Dedifferentiated amniotic fluid mesenchymal stem cell (primary cell): ENCODE measurements around the gene AGMO.
A peak's percentile ranks its signal among the peaks of the same experiment; 100 is the strongest.

ENCODE experiments used
- DNase-seq: peaks from one replicate; pipeline ENCODE4 v3.0.0-alpha.2; 2016; ENCODE audit errors: extremely low spot score

Gene AGMO

DNA sequence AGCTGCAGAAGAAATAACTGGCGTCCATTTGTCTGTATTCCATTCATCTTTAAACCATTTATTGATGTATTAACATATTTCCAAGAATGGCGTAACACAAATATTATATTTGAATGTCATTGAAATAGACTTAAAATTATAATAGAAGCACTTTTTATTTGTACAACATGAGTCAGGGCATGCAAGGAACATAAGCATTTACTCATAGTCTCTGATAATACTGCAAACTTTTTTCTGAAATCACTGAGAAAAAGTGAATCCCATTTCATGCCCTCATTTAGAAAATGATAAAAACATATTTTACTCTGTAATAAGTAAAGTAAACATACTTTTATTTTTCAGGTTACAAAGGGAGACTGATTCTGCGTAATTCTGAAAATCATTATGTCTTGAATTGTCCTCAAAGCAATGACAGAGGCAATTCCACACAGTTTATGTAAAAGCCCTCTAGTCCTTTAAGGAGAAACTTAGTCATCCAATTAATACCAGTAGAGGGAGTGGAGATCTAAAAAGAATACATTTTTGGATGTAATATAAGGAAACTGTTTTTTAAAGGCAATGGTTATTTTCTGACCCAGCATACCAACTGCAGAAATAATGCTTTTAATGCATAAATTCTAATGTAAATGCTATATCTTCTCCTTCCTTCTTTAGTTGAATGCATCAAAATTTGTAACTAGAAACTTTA is 58.1 kb downstream of the AGMO start:
- DNase-seq = peak; percentile 65

DNA sequence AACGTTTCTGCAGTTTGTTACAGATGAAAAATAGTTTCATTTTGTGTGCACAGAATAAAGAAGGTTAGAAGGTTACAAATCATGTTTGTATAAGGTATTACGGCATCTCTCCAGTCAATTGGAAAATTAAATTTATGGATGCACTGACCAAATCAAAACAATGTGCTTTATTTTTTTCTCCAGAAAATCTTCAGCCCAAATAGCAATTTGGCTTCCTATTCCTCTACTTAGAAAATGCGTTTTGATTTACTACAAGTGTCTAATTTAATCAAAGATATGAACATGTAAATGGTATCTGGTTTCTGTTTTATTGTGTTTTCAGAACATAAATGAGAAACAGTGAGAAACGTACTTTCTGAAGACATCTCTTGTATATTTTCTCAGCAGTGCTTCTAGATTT is 63.4 kb downstream of the AGMO start:
- DNase-seq = no peak

DNA sequence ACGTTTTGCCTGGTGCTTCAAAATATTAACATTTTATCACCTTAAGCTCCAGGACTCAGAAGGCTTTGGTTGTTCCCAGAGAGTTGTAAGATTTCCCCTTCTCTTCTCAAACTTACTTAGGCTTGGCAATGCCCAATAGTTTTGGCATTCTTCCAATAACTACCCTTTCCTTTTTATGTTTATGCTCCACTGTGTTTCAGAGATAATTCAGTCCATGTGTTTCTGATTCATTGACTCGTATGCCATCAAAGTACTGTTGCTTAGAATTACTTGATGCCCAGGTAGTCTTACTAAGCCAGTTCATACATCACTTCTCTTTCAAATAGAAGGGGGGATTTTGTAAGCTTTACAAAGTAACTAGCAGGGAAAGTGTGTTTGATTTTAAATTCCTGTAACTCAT is 66.6 kb downstream of the AGMO start:
- DNase-seq = no peak

DNA sequence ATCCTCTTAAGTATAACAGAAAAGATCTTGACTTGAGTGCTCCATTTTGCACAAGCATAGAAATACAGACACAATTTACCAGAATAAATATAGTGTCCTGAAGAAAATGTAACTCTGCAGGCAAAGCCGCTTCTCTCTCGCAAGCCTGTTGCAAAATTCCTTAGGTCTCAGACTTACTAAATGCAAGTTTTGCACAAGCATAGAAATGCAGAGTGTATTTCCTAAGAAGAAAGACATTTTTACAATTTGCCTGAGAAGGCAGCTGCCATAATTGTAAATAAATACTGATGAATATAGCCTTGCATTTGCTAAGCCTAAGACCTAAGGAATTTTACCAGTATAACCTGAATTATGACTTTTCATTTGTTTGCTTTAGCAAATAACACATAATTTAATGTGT is 67.1 kb downstream of the AGMO start:
- DNase-seq = no peak

GRCh38 chr7:15491361-15491760 is 70.5 kb downstream of the AGMO start:
- no peak for DNase-seq

GRCh38 chr7:15490291-15490690 is 71.5 kb downstream of the AGMO start:
- no peak for DNase-seq

DNA sequence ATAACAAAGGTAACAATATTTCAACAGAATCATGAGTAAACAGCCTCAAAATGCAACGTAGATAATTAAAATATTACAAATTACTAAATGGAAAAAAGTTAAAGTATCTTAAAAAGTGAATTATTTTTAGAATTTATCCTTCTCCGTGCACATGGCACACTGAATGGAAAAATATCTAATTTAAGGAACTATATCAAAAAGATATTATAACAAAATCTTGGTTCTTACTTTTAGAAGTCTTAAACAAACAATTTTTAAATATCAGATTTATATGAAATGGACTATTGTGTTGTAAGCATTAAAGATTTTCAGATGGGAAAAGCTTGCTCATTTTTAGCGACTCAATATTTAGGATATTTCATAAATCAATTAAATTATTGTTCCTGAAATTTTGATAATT is 72.0 kb downstream of the AGMO start:
- no peak for DNase-seq

DNA sequence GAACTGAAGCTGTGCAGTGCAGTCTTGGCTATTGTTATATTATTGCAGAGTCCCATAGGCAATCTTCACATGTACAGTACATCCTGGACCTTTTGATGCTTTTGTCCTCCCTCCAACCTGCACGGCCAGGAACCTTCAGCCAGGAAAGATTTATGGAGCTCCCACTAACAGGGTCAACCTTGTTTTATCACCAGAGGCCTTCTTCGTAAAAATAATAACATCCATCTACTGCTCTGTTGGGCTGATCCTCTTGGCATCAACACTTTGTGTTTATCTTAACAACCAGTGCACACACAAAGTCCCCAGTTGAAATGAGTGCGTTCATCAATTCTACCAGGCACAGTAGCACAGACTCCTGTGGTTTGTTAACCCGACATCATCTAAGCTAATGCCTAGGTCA is 72.4 kb downstream of the AGMO start:
- no peak for DNase-seq

DNA sequence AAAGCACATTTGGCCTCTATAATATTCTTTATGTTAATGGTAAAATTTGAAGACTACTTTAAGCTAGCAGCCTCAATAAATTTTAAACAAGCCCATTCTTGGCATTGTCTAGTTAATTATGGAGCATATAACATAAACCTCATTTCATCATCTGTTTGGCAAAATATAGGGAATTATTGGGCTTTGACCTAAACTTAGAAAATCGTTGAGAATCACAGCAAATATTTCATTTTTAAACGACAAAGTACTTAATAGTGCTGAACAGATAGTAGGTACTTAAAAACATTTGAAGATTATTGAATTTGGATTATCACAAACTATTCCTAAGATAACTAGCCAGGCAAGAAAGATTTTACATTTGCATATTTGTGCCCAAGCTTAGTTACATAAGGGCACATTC is 73.4 kb downstream of the AGMO start:
- DNase-seq = no peak

- DNase-seq = no peak
Observed at GRCh38 chr7:15487896-15488295, 73.9 kb downstream of the AGMO start.

DNA sequence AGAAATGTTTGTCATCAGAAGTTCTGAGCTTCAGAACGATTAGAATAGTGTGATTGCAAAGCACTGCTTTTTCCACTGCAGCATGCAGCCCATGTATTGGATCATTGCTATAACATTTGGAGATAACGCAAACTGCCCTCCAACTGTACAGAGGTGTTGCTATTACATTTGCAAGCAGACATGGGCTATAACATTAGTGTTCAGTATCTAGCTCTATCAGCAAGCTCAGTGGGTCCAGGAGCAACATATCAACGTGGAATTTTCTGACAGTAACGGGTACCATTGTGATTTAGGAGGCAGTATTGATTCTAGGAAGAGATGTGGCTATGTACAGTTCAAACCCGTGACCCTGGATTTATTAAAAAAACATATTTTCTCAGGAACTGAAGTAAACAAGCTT is 75.8 kb downstream of the AGMO start:
- no peak for DNase-seq

GRCh38 chr7:15485431-15485830 is 76.4 kb downstream of the AGMO start:
- DNase-seq = no peak

GRCh38 chr7:15481132-15481531 is 80.7 kb downstream of the AGMO start:
- DNase-seq = no peak

DNA sequence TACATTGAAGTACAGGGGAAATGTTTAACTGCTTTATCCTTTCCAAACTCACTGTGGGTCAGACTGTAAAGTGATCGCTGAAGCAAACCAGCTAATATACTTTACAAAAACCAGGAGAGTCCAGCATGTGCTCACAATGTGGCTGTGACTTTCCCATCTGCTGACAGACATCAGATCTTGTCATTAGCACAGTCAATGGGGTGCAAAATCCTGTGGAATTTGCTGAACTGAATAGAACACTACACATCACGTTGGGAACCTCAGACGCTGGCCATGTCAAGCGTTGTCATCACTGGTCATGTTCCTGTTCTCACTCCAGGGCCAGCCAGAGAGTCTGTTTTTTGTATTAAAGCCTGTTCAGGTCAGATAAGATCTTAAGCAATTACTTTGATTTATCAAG is 83.4 kb downstream of the AGMO start:
- no peak for DNase-seq

GRCh38 chr7:15476531-15476918 is 85.3 kb downstream of the AGMO start:
- DNase-seq = no peak

DNA sequence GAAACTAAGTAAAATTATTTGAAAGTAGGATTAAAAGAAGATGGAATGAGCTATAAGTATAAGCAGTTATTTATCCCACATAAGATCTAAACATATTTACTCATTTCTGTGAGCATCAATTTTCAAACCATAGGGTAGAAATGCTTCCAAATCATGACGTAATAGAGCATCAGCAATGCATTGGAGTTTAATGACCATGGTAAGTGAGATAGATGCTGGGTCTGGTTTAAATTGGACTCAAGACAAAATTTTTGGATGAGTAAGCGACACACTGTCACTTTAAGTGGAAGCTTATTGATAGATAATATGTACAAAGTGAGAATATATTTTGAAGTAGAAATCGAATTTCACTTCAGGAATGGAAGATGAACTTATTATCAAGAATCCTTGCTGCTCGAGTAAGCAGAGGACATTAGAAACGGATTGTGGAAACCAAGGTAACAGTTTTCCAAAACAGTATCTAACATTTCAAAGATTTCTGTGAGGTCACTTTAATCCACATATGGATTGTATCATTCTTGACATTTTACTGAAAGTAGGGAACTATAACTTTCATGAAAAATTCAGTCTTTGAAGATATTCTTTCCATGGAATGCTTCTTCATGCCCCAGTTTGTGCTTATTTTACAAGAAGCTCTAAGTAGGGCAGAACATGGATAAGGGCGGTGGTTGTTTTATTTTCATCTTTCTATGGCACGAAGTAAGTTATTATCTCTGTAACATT is 85.8 kb downstream of the AGMO start:
- DNase-seq = peak; percentile 50

DNA sequence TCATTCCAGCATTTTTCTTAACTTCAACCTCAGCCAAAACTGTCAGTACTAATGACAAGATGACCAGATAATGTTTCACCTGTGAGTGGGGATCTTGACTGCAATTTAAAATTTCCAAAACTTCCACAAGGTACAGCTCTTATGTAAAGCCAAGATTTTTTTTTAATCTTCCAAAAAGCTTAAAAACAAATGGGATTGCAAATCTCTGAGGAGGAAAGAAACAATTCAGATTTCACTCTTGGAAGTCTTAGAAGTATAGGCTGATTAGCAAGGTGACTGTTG is 90.2 kb downstream of the AGMO start:
- no peak for DNase-seq

- DNase-seq = no peak
Observed at GRCh38 chr7:15470825-15471668, 90.8 kb downstream of the AGMO start.

DNA sequence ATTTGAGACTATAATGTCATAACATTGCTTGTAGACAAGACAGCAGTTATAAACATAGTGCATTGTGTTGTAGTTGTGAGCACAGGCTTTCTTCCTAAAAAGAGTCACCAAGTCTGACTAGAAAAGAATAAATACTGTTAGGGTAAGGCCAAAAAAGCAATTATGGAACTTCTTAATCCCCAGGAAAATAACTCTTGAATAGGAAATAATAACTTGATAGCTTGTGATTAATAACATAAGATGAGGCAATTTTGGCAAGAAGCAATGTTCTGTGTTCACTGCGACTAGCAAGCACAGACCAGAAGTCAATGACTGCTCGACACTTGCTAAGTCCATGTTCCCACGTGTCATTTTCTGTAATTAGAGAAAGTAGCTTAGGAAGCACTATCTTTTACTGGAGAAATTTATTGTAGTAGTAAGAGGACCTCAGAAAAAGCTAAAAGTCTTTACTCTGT is 97.1 kb downstream of the AGMO start:
- no peak for DNase-seq

GRCh38 chr7:15463801-15464666 is 97.8 kb downstream of the AGMO start:
- DNase-seq = peak; percentile 32

DNA sequence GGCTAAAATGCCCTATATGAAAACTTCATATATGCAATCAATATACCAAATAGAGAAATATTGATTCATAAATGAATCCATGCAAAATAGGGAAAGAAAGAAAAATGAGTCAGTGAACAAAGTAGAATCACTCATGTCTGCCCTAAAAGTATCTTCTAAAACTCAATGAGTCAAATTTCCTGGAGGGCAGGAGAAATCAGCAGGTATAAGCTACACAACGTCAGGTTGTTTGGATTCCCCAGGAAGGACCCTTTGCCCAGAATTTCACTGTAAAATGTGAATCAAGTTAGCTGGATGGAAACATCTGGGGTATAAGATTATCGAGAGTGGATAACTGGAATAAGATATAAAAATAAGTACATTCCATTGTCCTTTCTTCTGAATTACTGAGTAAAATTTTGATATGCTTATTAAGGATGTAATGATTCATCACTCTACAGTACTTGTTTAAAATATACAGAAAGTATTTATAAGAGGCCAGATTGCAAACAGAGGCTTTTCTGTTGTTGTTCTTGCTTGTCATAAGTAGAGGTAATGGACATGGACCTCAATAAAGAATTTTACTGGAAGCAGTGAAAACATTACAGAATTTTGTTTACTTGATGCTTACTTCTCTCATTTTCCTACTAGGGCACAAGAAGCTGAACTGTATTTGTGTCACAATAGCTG is 99.0 kb downstream of the AGMO start:
- DNase-seq = peak; percentile 17
